DND-41 (cell line): ENCODE data around the gene LAD1.

Experiments used
- EZH2 ChIP-seq: IDR thresholded peaks from 3 replicates; pipeline ENCODE4 v1.6.1; 2012; ENCODE audit warnings: borderline replicate concordance, low read depth, mild to moderate bottlenecking, moderate library complexity, low read length, inconsistent platforms; ENCODE audit not compliant: severe bottlenecking
- TF ChIP-seq, protein P1 (sequence below): IDR thresholded peaks from 2 replicates; pipeline ENCODE4 v1.5.1; 2012; ENCODE audit warnings: borderline replicate concordance, low read length, moderate library complexity, mild to moderate bottlenecking; ENCODE audit not compliant: poor library complexity, severe bottlenecking; ENCODE audit errors: extremely low read depth

DNA sequence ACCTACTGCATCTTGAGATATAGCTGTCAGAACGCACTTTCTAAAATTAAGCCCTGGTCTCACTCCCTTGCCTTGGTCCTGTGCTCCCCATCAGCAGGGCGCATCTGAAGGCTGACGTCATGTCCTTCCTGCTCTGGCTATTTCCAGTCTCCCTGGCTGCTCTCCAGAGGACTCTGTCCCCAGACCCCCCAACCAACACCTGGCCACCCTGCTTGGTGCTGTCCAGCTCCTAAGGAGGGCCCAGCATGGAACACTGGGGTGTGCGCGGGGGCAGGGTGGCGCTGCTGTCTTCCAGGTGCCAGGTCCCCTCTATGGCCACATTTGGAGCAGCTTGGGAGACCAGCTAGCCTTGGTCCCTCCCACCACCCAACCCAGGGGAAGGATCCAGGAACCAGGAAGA, 29.9 kb downstream of the LAD1 start:
- no peak for TF ChIP-seq EZH2
- TF ChIP-seq, protein P1, sequence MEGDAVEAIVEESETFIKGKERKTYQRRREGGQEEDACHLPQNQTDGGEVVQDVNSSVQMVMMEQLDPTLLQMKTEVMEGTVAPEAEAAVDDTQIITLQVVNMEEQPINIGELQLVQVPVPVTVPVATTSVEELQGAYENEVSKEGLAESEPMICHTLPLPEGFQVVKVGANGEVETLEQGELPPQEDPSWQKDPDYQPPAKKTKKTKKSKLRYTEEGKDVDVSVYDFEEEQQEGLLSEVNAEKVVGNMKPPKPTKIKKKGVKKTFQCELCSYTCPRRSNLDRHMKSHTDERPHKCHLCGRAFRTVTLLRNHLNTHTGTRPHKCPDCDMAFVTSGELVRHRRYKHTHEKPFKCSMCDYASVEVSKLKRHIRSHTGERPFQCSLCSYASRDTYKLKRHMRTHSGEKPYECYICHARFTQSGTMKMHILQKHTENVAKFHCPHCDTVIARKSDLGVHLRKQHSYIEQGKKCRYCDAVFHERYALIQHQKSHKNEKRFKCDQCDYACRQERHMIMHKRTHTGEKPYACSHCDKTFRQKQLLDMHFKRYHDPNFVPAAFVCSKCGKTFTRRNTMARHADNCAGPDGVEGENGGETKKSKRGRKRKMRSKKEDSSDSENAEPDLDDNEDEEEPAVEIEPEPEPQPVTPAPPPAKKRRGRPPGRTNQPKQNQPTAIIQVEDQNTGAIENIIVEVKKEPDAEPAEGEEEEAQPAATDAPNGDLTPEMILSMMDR: no peak
